Pancreas (tissue), 10 donors: ENCODE measurements around the gene SCTR. TPM values are rescaled to one million over a fixed set of nuclear protein-coding genes. Genes with fewer than 3 reads are reported as not detected.

ENCODE experiments used
- ATAC-seq, 4 donors: fragments of 200-7000 bp; cut with Tn5 transposase; one replicate each; pipeline versions ENCODE4 v1.8.0 to v1.9.1; 2020; ENCODE audit warnings: mild to moderate bottlenecking in 4 of 4, moderate library complexity in 4 of 4
- DNase-seq, 6 donors: peaks; one replicate each; pipeline ENCODE4 v3.0.0-alpha.2; 2020
- FAIRE-seq: peaks from 2 replicates; lab custom pipeline; 2012; peaks lifted over from hg19 to GRCh38; lab: Jason Lieb, UNC
- H3K27ac ChIP-seq, 4 donors: fragments of 200-600 bp; sonication (generic); 1 replicate in 3 of 4; 2 replicates in 1 of 4; pipeline versions ENCODE4 v1.5.0 to v1.8.0; 2020
- H3K27me3 ChIP-seq, 4 donors: fragments of 200-600 bp; one replicate each; pipeline ENCODE4 v1.8.0; 2021
- H3K36me3 ChIP-seq, 3 donors: fragments of 200-600 bp; sonication (generic) in 1 of 3; one replicate each; pipeline versions ENCODE4 v1.5.0 to v1.8.0; 2020 to 2021
- H3K4me1 ChIP-seq, 3 donors: fragments of 200-600 bp; one replicate each; pipeline ENCODE4 v1.8.0; 2021
- H3K4me3 ChIP-seq, 4 donors: fragments of 200-600 bp; sonication (generic) in 2 of 4; one replicate each; pipeline versions ENCODE4 v1.5.0 to v1.8.0; 2020 to 2021
- H3K9me3 ChIP-seq, 4 donors: fragments of 200-600 bp; one replicate each; pipeline ENCODE4 v1.8.0; 2021
- WGBS, 2 donors: extraction: QIAGEN DNeasy Blood & Tissue Kit; methylation state at CpG; one replicate each; pipeline ENCODE4 v1.1.7; 2013; 5-methylcytosine and 5-hydroxymethylcytosine counted together
- intact Hi-C, 3 donors: fragments of 100-400 bp; cut with DNase I; formaldehyde crosslinking; loops; one replicate each; pipeline versions ENCODE4 v1.11.1 to v1.14.2; 2022
- polyA plus RNA-seq, 2 donors: library from polyadenylated mRNA; stranded (reverse); fragments of 200-250 nt; gene quantifications; one replicate each; pipeline ENCODE4 v1.2.3, GENCODE V29; 2013
- total RNA-seq, 6 donors: library from RNA; stranded (reverse); fragmentation: NEBNext Ultra II Directional in 4 of 6; extraction: Animal tissue kit (Norgen Biotek cat#: 25700) in 4 of 6; gene quantifications; one replicate each; pipeline versions ENCODE4 v1.2.1 to v1.2.4, GENCODE V29; 2021 to 2023
- TF ChIP-seq, protein P1 (sequence below), 4 donors: fragments of 200-600 bp; sonication (generic) in 3 of 4; IDR thresholded peaks; one replicate each; pipeline versions ENCODE4 v1.5.0 to v1.8.0; 2021; ENCODE audit warnings: antibody characterized with exemption in 4 of 4
- donor health status: healthy with polysubstance abuse.
- donor health status: DM: no; HTN: no; CAD: no; lungs with moderate emphysema.
- donor health status: DM: no; HTN: no; CAD: no.
- donor health status: control.
- donor health status: control.
- donor health status: Bipolar disorder and iron deficiency.
- donor health status: DM: yes; HTN: yes; CAD: no.
- donor health status: DM: no; HTN: no; CAD: no.
- donor health status: DM: no; HTN: no; CAD: no.
- donor health status: DM: yes; HTN: yes; CAD: no.

The SCTR gene
- total and polyA plus RNA-seq, 8 donors: 31.9 to 1,263 (median 84.7) TPM

DNA sequence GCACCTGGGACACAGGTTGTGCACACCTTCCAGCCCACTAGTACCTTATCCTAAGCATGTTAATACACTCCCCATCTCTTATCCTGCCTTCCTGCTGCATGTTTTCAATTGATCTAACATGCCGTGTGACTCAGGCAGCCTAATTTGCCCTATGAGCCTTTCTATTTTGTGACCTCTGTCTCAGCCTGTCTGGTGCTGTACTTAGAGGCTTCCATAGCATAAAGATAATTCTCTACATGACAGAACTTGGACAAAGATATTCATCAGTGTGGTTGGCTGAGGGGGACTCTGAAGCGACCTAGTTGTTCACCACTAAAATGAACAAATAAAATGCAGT lies 101.2 kb downstream of the SCTR start:
- Histone ChIP-seq H3K27ac (no peak overlapping the region), H3K9me3 (no peaks in the 10 kb centered on the region), H3K27me3 (no peaks in the 10 kb centered on the region), H3K36me3 (no peaks in the 10 kb centered on the region), H3K4me1 (peaks cover 12 to 26% (median 18%) of the 10 kb centered on the region in 3 donors), H3K4me3 (no peak overlapping the region)
- FAIRE-seq (no peak), DNase-seq (no peak), ATAC-seq (no peak)
- TF ChIP-seq, protein P1, sequence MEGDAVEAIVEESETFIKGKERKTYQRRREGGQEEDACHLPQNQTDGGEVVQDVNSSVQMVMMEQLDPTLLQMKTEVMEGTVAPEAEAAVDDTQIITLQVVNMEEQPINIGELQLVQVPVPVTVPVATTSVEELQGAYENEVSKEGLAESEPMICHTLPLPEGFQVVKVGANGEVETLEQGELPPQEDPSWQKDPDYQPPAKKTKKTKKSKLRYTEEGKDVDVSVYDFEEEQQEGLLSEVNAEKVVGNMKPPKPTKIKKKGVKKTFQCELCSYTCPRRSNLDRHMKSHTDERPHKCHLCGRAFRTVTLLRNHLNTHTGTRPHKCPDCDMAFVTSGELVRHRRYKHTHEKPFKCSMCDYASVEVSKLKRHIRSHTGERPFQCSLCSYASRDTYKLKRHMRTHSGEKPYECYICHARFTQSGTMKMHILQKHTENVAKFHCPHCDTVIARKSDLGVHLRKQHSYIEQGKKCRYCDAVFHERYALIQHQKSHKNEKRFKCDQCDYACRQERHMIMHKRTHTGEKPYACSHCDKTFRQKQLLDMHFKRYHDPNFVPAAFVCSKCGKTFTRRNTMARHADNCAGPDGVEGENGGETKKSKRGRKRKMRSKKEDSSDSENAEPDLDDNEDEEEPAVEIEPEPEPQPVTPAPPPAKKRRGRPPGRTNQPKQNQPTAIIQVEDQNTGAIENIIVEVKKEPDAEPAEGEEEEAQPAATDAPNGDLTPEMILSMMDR (IDR thresholded peaks at IDR 0.05): no peak
- 91 to 92% methylated on average over 2 of the region's 2 CpGs for WGBS, 2 donors
- intact Hi-C loops: no loop called here

DNA sequence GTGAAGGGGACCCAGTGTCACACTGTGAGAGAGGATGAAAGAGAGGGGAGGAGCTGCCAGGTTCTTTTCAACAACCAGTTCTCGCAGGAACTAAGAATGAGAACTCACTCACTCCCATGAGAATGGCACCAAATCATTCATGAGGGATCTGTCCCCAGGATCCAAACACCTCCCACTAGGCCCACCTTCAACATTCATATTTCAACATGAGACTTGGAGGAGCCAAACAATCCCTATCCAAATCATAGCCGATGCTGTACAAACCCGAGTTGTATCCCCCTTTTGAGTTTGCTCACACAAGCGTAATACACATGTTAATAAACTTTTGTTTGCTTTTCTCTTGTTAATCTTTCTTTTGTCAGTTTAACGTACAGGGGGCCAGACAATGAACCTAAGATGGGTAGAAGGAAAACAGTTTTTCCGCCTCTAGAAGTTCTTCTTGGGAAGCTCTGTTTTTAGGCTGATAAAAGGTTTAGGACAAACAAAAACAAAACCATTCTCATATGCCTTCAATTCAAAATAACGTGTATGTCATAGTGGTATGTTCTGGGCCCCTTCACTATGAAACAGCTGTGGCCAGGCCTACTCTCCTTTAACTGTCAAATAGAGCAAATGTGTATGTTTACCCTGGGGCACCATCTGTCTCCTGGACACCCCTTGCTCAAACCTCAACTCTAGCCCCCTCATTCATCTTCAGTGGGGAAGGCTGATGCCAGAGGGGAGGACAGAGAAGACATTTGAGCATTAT lies 101.7 kb downstream of the SCTR start:
- FAIRE-seq: no peak
- no peak for ATAC-seq
- intact Hi-C loops: no loop called here

DNA sequence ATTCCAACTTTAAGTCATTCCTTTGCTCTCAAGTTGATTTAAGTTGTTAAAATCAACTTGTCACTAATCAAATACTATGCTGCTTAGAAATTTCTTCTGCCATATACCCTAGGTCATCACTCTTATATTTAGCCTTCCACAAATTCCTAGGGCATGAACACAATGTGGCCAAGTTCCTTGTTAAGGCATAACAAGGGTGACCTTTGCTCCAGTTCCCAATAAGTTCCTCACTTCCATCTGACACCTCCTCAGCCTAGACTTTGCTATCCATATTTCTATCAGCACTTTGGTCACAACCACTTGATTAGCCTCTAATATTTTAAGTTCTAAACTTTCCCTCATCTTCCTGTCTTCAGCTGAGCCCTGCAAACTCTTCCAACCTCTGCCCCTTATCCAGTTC lies 102.5 kb downstream of the SCTR start:
- Histone ChIP-seq H3K27me3 (no peaks in the 10 kb centered on the region), H3K27ac (no peak overlapping the region), H3K4me1 (peaks cover 7 to 23% (median 13%) of the 10 kb centered on the region in 3 donors), H3K4me3 (no peak overlapping the region), H3K36me3 (no peaks in the 10 kb centered on the region), H3K9me3 (no peaks in the 10 kb centered on the region)
- DNase-seq: no peak
- TF ChIP-seq, protein P1 (IDR thresholded peaks at IDR 0.05): no peak
- ATAC-seq: peak in 2 of 4 donors; percentile 16 to 26
- no peak for FAIRE-seq
- intact Hi-C loops: no loop called here

More for the DNA sequence above, 101.7 kb downstream of the SCTR start:
- Histone ChIP-seq H3K4me3 (no peak overlapping the region), H3K9me3 (no peaks in the 10 kb centered on the region), H3K36me3 (no peaks in the 10 kb centered on the region), H3K27me3 (no peaks in the 10 kb centered on the region), H3K27ac (no peak overlapping the region), H3K4me1 (peaks cover 12 to 26% (median 18%) of the 10 kb centered on the region in 3 donors)
- WGBS, 2 donors: 56 to 75% methylated on average over 7 of the region's 7 CpGs
- TF ChIP-seq, protein P1 (IDR thresholded peaks at IDR 0.05): no peak
- DNase-seq: no peak

DNA sequence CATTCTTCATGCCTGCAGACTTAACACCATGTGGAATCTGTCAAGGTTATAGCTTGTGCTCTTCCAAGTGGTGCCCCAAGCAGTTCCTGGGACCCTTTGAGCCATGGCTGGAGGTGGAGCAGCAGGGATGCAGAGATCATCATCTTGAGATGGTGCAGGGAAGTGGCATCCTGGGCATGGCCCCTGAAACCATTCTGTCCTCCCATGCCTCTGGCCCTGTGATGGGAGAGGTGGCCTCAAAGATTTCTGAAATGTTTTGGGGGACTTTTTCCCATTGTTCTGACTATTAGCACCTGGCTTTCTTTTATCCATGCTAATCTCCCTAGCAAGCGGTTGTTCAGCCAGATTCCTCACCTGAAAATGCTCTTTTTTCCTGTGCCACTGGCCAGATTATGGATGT lies 103.0 kb downstream of the SCTR start:
- H3K27ac ChIP-seq: peak overlapping the region in 1 of 4 donors; percentile 67
- FAIRE-seq: no peak
- H3K4me1 ChIP-seq: peaks cover 4 to 20% (median 8%) of the 10 kb centered on the region in 3 donors
- TF ChIP-seq, protein P1 (IDR thresholded peaks at IDR 0.05): no peak
- no peak for ATAC-seq
- no peak for DNase-seq
- H3K36me3 ChIP-seq: no peaks in the 10 kb centered on the region
- no peaks in the 10 kb centered on the region for H3K9me3 ChIP-seq
- H3K4me3 ChIP-seq: no peak overlapping the region
- H3K27me3 ChIP-seq: no peaks in the 10 kb centered on the region
- intact Hi-C loops: no loop called here
- 95 to 96% methylated on average over 1 of the region's 1 CpG for WGBS, 2 donors
